ENCODE results near the gene NUF2. TPM values are rescaled to one million over a fixed set of nuclear protein-coding genes. Genes with fewer than 3 reads are reported as not detected.

The NUF2 gene
- total and polyA plus RNA-seq, 2 donors (not counting 3 experiments of a cell fraction or from before 2014, with no cell fraction given), result 14.3 to 38.6 TPM

DNA sequence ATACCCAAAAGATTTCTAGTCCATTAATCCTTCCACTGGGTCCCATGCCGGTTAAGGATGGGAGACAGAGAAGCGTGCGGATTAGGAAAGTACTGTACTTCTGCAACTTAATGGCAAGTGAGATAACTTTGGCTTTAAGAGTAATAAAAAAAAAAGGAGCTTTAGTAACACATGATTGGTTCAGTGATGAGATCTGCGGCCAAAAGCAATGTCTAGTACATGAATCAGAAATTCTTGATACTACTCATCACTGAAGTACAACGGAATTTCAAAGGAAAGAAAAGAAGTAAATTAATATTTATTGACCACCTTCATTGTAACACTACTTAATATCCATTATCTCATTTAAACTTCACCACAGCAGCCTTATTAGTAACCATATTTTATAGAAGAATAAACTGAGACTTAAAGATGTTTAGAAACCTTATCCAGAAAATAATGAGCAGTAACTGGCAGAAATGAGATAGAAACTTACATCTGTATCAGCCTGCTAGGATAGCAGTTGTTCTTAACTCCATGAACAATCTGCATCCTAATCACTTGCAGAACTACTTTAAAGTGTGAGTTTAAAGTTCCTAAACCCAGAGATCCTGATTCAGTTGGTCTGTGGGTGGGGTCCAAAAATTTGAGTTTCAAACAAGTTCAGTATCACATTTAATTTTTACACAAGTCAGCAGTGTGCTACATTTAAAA, 14.1 kb upstream of the NUF2 start:
- ChIA-PET CTCF (no interaction called here), POLR2A (no interaction called here)
- H3K4me2 ChIP-seq (ENCODE audit: insufficient read depth, low read length), result no peak overlapping the region
- H3K4me3 ChIP-seq (replicated peaks in 1 of 3; ENCODE audit: insufficient read depth in 1 of 3, low read depth in 1 of 3, low read length in 3 of 3), result no peak overlapping the region
- no peaks in the 10 kb centered on the region for H3K79me2 ChIP-seq (ENCODE audit: control insufficient read depth, insufficient read depth, low read length)
- no peaks in the 10 kb centered on the region for H3K36me3 ChIP-seq (ENCODE audit: control insufficient read depth in 2 of 2, extremely low read depth in 1 of 2, insufficient read depth in 2 of 2, low read length in 2 of 2)
- H3K9ac ChIP-seq (replicated peaks; ENCODE audit: extremely low read depth, insufficient read depth, low read length), result no peak overlapping the region
- TF ChIP-seq POLR2A (IDR thresholded peaks at IDR 0.05; ENCODE audit: low read depth, low read length), result no peak
- TF ChIP-seq FOS (IDR thresholded peaks at IDR 0.05; ENCODE audit: borderline replicate concordance, insufficient read depth, low read length), result no peak
- TF ChIP-seq EZH2 (IDR thresholded peaks at IDR 0.05; ENCODE audit: borderline replicate concordance, low read depth, low read length, severe bottlenecking), result no peak
- no peak for TF ChIP-seq POLR2AphosphoS5 (IDR thresholded peaks at IDR 0.05; ENCODE audit: insufficient read depth, low read depth, low read length)
- TF ChIP-seq MYC (IDR thresholded peaks at IDR 0.05; ENCODE audit: low read depth, low read length), result no peak
- TF ChIP-seq, protein P1, sequence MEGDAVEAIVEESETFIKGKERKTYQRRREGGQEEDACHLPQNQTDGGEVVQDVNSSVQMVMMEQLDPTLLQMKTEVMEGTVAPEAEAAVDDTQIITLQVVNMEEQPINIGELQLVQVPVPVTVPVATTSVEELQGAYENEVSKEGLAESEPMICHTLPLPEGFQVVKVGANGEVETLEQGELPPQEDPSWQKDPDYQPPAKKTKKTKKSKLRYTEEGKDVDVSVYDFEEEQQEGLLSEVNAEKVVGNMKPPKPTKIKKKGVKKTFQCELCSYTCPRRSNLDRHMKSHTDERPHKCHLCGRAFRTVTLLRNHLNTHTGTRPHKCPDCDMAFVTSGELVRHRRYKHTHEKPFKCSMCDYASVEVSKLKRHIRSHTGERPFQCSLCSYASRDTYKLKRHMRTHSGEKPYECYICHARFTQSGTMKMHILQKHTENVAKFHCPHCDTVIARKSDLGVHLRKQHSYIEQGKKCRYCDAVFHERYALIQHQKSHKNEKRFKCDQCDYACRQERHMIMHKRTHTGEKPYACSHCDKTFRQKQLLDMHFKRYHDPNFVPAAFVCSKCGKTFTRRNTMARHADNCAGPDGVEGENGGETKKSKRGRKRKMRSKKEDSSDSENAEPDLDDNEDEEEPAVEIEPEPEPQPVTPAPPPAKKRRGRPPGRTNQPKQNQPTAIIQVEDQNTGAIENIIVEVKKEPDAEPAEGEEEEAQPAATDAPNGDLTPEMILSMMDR (IDR thresholded peaks at IDR 0.05; ENCODE audit: extremely low read depth in 1 of 2, insufficient read depth in 1 of 2, low read depth in 1 of 2, low read length in 2 of 2), result no peak
- dilution Hi-C loops (cut with MboI; ENCODE audit: extremely low pct_ligation_motif_present, low sequenced_read_pairs), result no loop called here
- no peaks in the 10 kb centered on the region for H3K4me1 ChIP-seq (ENCODE audit: control insufficient read depth, extremely low read depth, insufficient read depth, low read length)
- intact Hi-C loops (cut with micrococcal nuclease), result no loop called here
- no peak overlapping the region for H2AFZ ChIP-seq (ENCODE audit: low read depth, low read length)
- no peaks in the 10 kb centered on the region for H4K20me1 ChIP-seq (replicated peaks; ENCODE audit: control insufficient read depth, extremely low read depth, insufficient read depth, low read length)
- FAIRE-seq (no peak), DNase-seq (ENCODE audit: low read depth, low spot score) (no peak)
- H3K27ac ChIP-seq (ENCODE audit: insufficient read depth, low read depth, low read length), result no peak overlapping the region
- H3K27me3 ChIP-seq (ENCODE audit: control insufficient read depth in 2 of 2, insufficient read depth in 2 of 2, low read length in 2 of 2), result no peaks in the 10 kb centered on the region
- no peaks in the 10 kb centered on the region for H3K9me3 ChIP-seq (replicated peaks; ENCODE audit: control insufficient read depth, insufficient read depth, low read length)
- no peaks in the 10 kb centered on the region for H3K9me1 ChIP-seq (replicated peaks; ENCODE audit: control insufficient read depth, extremely low read depth, insufficient read depth, low read length)
- BruUV-seq (replicated peaks), result no TSS peak
